GM21390 (cell line): ENCODE measurements around the gene SMIM10L2A.
"Not testable (repeated sequence)": the region's sequence is repeated elsewhere in the genome, so short reads cannot be mapped to it uniquely, and the experiment has no call there.

Source experiments
- ATAC-seq: cut with Tn5 transposase; IDR thresholded peaks from one replicate; pipeline ENCODE4 v1.9.1; 2021; ENCODE audit not compliant: unreplicated experiment

The SMIM10L2A gene

GRCh38 chrX:135449637-135450550 lies 28.1 kb downstream of the SMIM10L2A start:
- no peak for ATAC-seq

GRCh38 chrX:135453381-135453780 lies 31.6 kb downstream of the SMIM10L2A start:
- no peak for ATAC-seq

- no peak for ATAC-seq
These were observed 33.1 kb downstream of the SMIM10L2A start for GRCh38 chrX:135454816-135455215.

DNA sequence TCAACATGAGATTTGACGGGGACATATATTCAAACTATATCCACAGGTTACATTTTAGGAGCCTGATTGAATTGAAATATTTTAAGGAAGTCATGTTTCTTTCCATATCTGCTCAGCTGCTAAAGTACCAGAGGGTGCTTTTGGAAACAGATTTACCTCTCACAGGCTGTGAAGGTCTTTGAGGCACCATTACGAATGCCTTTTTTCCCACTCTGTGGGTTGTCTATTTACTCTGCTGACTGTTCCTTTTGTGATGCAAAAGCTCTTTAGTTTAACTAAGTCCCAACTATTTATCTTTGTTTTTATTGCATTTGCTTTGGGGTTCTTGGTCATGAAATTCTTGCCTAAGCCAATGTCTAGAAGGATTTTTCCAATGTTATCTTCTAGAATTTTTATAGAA lies 40.0 kb downstream of the SMIM10L2A start:
- ATAC-seq: not testable (repeated sequence)

- ATAC-seq: no peak
These were observed 42.2 kb downstream of the SMIM10L2A start for GRCh38 chrX:135463937-135464336.

GRCh38 chrX:135476378-135476777 lies 54.6 kb downstream of the SMIM10L2A start:
- ATAC-seq: no peak

DNA sequence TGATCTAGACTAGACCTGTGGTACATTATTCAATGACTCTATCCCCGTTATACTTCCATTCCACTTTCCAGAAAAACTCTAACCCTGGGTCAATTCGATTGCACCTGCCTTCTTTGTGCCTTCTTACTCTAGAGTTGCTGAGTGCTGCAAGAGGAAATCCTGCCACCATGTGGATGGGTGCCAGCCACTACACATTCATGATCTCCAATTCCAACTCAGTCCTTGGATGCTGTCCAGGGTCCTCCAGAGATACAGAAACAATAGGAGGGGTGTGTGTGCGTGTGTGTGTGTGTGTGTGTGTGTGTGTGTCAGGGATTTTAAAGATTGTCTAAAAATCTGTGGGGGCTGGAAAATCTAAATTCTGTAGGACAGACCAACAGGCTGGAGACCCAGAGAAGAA lies 55.8 kb downstream of the SMIM10L2A start:
- no peak for ATAC-seq
